Measurements from ENCODE around the gene PRDM13. TPM values are rescaled to one million over a fixed set of nuclear protein-coding genes. Genes with fewer than 3 reads are reported as not detected.

The PRDM13 gene
- total and polyA plus RNA-seq, 2 of the 13 experiments (the other 11 are each of a cell fraction or from before 2014, with no cell fraction given): not detected

- CTCF ChIA-PET (ENCODE audit: low intra/inter-chr PET ratio, low total read pairs): no interaction called here
- intact Hi-C loops (cut with micrococcal nuclease; ENCODE audit: unreplicated experiment): no loop called here
- no TSS peak for BruUV-seq (replicated peaks)
Measured at GRCh38 chr6:99560668-99561067, 46.0 kb upstream of the PRDM13 start.

GRCh38 chr6:99563056-99563723 is 43.4 kb upstream of the PRDM13 start:
- CTCF ChIA-PET (ENCODE audit: low intra/inter-chr PET ratio, low total read pairs): no interaction called here
- intact Hi-C loops (cut with micrococcal nuclease; ENCODE audit: unreplicated experiment): no loop called here
- ATAC-seq: no peak
- H3K9me3 ChIP-seq (ENCODE audit: low read length): no peaks in the 10 kb centered on the region
- peaks cover 33% of the 10 kb centered on the region for H3K4me1 ChIP-seq (ENCODE audit: insufficient read depth, low read length)
- H3K9ac ChIP-seq (ENCODE audit: insufficient read depth, low read depth, low read length): no peak overlapping the region
- H3K79me2 ChIP-seq (ENCODE audit: insufficient read depth, low read length): peaks cover 78% of the 10 kb centered on the region
- H2AFZ ChIP-seq (ENCODE audit: low read length): no peak overlapping the region
- POLR2A ChIA-PET: no interaction called here
- TF ChIP-seq IKZF5 (CRISPR knock-in tag; IDR thresholded peaks at IDR 0.05): no peak
- TF ChIP-seq HOXD1 (CRISPR knock-in tag; IDR thresholded peaks at IDR 0.05): no peak
- H3K27me3 ChIP-seq (ENCODE audit: control insufficient read depth in 1 of 2, insufficient read depth in 2 of 2, low read length in 2 of 2): no peaks in the 10 kb centered on the region; a peak in 2 of 5 replicates
- no peak overlapping the region for H3K27ac ChIP-seq (ENCODE audit: extremely low read length, insufficient read depth, low read length)
- peak; percentile 12 for FAIRE-seq
- H4K20me1 ChIP-seq (ENCODE audit: insufficient read depth, low read length): peaks cover 21% of the 10 kb centered on the region
- H3K4me2 ChIP-seq (ENCODE audit: low read depth, low read length): no peak overlapping the region
- in situ Hi-C loops (cut with HindIII; ENCODE audit: extremely low pct_ligation_motif_present, low pct_unique_long_range_greater_than_20kb): no loop called here
- no TSS peak for BruUV-seq (replicated peaks)
- DNase-seq (ENCODE audit: low spot score): no peak
- 96% methylated on average over 4 of the region's 4 CpGs for WGBS (ENCODE audit: low lambda C conversion rate)
- H3K36me3 ChIP-seq (replicated peaks in 1 of 2; ENCODE audit: control insufficient read depth in 1 of 2, insufficient read depth in 2 of 2, low read length in 2 of 2): peaks cover 2 to 37% of the 10 kb centered on the region in 2 experiments; a peak in 4 of 5 replicates
- H3K4me3 ChIP-seq (replicated peaks in 1 of 3; ENCODE audit: insufficient read depth in 1 of 3, low read depth in 2 of 3, low read length in 3 of 3): no peak overlapping the region

More at GRCh38 chr6:99560668-99561067, 46.0 kb upstream of the PRDM13 start:
- Histone ChIP-seq H3K27me3 (ENCODE audit: control insufficient read depth in 1 of 2, insufficient read depth in 2 of 2, low read length in 2 of 2) (no peaks in the 10 kb centered on the region; a peak in 1 of 5 replicates), H3K4me1 (ENCODE audit: insufficient read depth, low read length) (peaks cover 21% of the 10 kb centered on the region), H3K36me3 (replicated peaks in 1 of 2; ENCODE audit: control insufficient read depth in 1 of 2, insufficient read depth in 2 of 2, low read length in 2 of 2) (peaks cover 4 to 58% of the 10 kb centered on the region in 2 experiments), H3K27ac (ENCODE audit: extremely low read length, insufficient read depth, low read length) (no peak overlapping the region), H3K9ac (ENCODE audit: insufficient read depth, low read depth, low read length) (no peak overlapping the region), H4K20me1 (ENCODE audit: insufficient read depth, low read length) (peaks cover 5% of the 10 kb centered on the region; the same call in 1 of the 2 replicates), H2AFZ (ENCODE audit: low read length) (no peak overlapping the region), H3K9me3 (ENCODE audit: low read length) (no peaks in the 10 kb centered on the region), H3K4me3 (replicated peaks in 1 of 3; ENCODE audit: insufficient read depth in 1 of 3, low read depth in 2 of 3, low read length in 3 of 3) (no peak overlapping the region), H3K79me2 (ENCODE audit: insufficient read depth, low read length) (peaks cover 53% of the 10 kb centered on the region), H3K4me2 (ENCODE audit: low read depth, low read length) (no peak overlapping the region)
- TF ChIP-seq FOXP1 (IDR thresholded peaks at IDR 0.05) (no peak), FOXP1 (CRISPR knock-in tag; IDR thresholded peaks at IDR 0.05) (no peak), ZNF713 (CRISPR knock-in tag; IDR thresholded peaks at IDR 0.05) (no peak), SUZ12 (IDR thresholded peaks at IDR 0.05; ENCODE audit: low read depth, low read length) (no peak), ZNF251 (CRISPR knock-in tag; IDR thresholded peaks at IDR 0.05) (no peak), BHLHE40 (IDR thresholded peaks at IDR 0.05; ENCODE audit: low read length) (no peak), MYNN (CRISPR knock-in tag; IDR thresholded peaks at IDR 0.05; ENCODE audit: low read depth) (no peak), BRF2 (CRISPR knock-in tag; IDR thresholded peaks at IDR 0.05) (no peak), ZSCAN21 (CRISPR knock-in tag; IDR thresholded peaks at IDR 0.05; ENCODE audit: borderline replicate concordance) (no peak), TAF1 (CRISPR knock-in tag; IDR thresholded peaks at IDR 0.05) (no peak), PCBP1 (IDR thresholded peaks at IDR 0.05; ENCODE audit: borderline replicate concordance, low read depth, low read length) (no peak)
- ATAC-seq (no peak), DNase-seq (ENCODE audit: low spot score) (no peak), FAIRE-seq (no peak)
- WGBS (ENCODE audit: low lambda C conversion rate): 95% methylated on average over 4 of the region's 4 CpGs
- POLR2A ChIA-PET: interaction anchor here (2.8 kb wide), 1 partner anchor 8 kb away, joined by 12 read pairs; the partner anchor contains the start of gene CCNC
- in situ Hi-C loops (cut with HindIII; ENCODE audit: extremely low pct_ligation_motif_present, low pct_unique_long_range_greater_than_20kb): no loop called here

Data from HepG2 (cell line).